GM06990 (cell line): Measurements from ENCODE around the gene LEMD3.
A peak's percentile ranks its signal among the peaks of the same experiment; 100 is the strongest.

Experiments used
- DNase-seq: peaks from one replicate; pipeline ENCODE4 v3.0.0-alpha.2; 2011; ENCODE audit not compliant: insufficient read length; ENCODE audit errors: extremely low read depth
- H3K27me3 ChIP-seq: replicated peaks from 2 replicates; pipeline ENCODE4 v1.6.0; 2011; ENCODE audit warnings: low read length; ENCODE audit not compliant: control insufficient read depth, insufficient read depth
- H3K36me3 ChIP-seq: 2 replicates; pipeline ENCODE4 v1.5.1; 2011; ENCODE audit warnings: low read length; ENCODE audit not compliant: control insufficient read depth, insufficient read depth
- H3K4me3 ChIP-seq: replicated peaks from 2 replicates; pipeline ENCODE4 v1.5.1; 2011; ENCODE audit warnings: low read depth, mild to moderate bottlenecking, control low read depth, low read length
- TF ChIP-seq, protein P1 (sequence below): IDR thresholded peaks from 2 replicates; pipeline ENCODE4 v1.5.1; 2011; ENCODE audit warnings: low read length, control low read depth, mild to moderate bottlenecking, inconsistent platforms; ENCODE audit not compliant: insufficient read depth, poor library complexity, severe bottlenecking

LEMD3 gene

GRCh38 chr12:65204886-65205525 lies 35.6 kb downstream of the LEMD3 start:
- DNase-seq = no peak
- H3K27me3 ChIP-seq = no peaks in the 10 kb centered on the region
- no peaks in the 10 kb centered on the region for H3K36me3 ChIP-seq
- TF ChIP-seq, protein P1, sequence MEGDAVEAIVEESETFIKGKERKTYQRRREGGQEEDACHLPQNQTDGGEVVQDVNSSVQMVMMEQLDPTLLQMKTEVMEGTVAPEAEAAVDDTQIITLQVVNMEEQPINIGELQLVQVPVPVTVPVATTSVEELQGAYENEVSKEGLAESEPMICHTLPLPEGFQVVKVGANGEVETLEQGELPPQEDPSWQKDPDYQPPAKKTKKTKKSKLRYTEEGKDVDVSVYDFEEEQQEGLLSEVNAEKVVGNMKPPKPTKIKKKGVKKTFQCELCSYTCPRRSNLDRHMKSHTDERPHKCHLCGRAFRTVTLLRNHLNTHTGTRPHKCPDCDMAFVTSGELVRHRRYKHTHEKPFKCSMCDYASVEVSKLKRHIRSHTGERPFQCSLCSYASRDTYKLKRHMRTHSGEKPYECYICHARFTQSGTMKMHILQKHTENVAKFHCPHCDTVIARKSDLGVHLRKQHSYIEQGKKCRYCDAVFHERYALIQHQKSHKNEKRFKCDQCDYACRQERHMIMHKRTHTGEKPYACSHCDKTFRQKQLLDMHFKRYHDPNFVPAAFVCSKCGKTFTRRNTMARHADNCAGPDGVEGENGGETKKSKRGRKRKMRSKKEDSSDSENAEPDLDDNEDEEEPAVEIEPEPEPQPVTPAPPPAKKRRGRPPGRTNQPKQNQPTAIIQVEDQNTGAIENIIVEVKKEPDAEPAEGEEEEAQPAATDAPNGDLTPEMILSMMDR = no peak
- H3K4me3 ChIP-seq = no peak overlapping the region

DNA sequence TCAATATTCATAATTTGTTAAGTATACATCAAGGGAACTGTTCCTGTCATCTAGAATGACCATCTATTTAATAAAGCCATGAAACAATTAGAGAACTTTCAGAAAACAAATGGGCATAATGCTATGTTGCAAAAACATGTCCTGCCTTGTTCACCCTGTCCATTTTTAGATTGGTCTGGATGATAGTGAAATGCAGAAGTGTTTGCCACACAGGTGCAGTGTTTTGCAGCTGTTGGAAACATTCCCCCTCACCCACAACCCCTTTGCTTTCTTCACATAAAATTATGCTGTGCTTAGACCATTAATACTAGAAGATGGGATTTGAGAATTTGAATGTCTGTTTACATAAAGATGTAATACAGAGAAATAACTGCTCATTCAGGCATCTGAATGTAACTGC lies 36.5 kb downstream of the LEMD3 start:
- TF ChIP-seq, protein P1 = no peak
- H3K4me3 ChIP-seq = no peak overlapping the region
- no peaks in the 10 kb centered on the region for H3K27me3 ChIP-seq
- DNase-seq = no peak
- H3K36me3 ChIP-seq = no peaks in the 10 kb centered on the region

DNA sequence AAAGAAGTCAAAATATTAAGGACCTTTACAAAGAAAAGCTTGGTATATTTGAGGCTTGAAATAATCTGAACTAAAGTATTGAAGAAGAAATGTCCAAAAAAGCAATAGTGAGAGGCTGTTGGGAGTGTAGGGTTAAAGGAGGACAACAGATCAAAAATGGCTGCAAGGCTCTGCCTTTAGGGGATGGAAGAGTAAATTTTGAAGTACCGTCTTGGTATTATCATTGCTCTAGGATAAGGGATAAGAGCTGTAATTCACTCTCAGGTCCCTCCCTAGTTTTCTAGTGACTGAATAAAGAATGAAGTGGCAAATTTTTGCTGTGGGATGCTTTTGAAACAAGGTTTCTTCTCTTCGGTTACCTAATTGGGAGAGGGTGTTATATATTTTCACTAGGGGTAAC lies 38.7 kb downstream of the LEMD3 start:
- no peak overlapping the region for H3K4me3 ChIP-seq
- no peaks in the 10 kb centered on the region for H3K27me3 ChIP-seq
- DNase-seq = no peak
- TF ChIP-seq, protein P1 = no peak
- no peaks in the 10 kb centered on the region for H3K36me3 ChIP-seq

DNA sequence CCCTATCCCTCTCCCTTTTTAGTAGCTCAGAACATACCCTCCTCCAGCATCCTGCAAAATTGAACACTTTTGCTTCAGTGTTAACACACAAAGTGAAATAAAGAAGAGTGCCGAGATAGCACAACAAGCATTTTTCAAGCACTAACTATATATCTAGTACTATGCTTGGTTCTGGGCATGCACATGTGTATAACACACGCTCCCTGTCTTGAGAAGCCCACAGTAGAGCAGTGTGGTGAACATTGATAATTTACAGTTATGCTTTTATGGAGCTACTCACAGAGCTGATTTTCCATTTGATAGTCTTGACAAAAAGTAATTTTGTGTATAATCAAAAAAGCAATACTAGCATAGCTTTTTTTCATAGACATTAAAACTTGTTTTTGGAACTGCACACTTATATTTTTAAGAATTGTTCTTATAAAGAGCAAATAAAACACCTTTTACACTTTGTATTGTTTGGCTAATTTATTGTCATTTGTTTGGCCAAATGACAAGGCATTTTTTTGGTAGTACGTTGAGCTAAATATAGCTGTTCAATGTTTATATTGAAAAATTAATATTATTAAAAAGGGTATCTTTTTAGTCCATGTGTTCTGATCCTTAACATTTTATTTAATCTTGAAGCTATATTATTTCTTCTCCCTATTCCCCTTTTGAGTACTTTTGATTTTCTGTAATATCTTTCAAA lies 39.7 kb downstream of the LEMD3 start:
- TF ChIP-seq, protein P1 = no peak
- no peaks in the 10 kb centered on the region for H3K36me3 ChIP-seq
- no peak for DNase-seq
- H3K27me3 ChIP-seq = no peaks in the 10 kb centered on the region
- no peak overlapping the region for H3K4me3 ChIP-seq

GRCh38 chr12:65209655-65210043 lies 40.3 kb downstream of the LEMD3 start:
- no peaks in the 10 kb centered on the region for H3K27me3 ChIP-seq
- H3K36me3 ChIP-seq = no peaks in the 10 kb centered on the region
- peak; percentile 34 for DNase-seq
- H3K4me3 ChIP-seq = no peak overlapping the region
- TF ChIP-seq, protein P1 = no peak
